HepG2 (cell line): ENCODE data around the gene ZNF277. TPM values are rescaled to one million over a fixed set of nuclear protein-coding genes. Genes with fewer than 3 reads are reported as not detected.

ENCODE experiments used
- ATAC-seq: fragments of 200-7000 bp; cut with Tn5 transposase; 3 replicates; pipeline ENCODE4 v1.9.1; 2020; ENCODE audit warnings: mild to moderate bottlenecking, moderate library complexity
- BruUV-seq: library from RNA; stranded (reverse); fragments of 400-500 nt; replicated peaks from 2 replicates; lab custom pipeline; 2021; lab: Mats Ljungman, UMichigan
- CTCF ChIA-PET: fragments of 300-600 bp; formaldehyde crosslinking; extraction: SDS; loops from one replicate; lab custom pipeline; 2021; ENCODE audit warnings: low total read pairs, inconsistent platforms, low intra/inter-chr PET ratio; lab: Yijun Ruan, JAX
- POLR2A ChIA-PET: fragments of 350-600 bp; sonication (Branson Sonifier 250); formaldehyde crosslinking; loops from one replicate; lab custom pipeline; 2020; ENCODE audit warnings: antibody characterized with exemption, inconsistent platforms; lab: Yijun Ruan, JAX
- DNase-seq: peaks from one replicate; pipeline ENCODE4 v3.0.0-alpha.2; 2015; ENCODE audit warnings: low spot score
- FAIRE-seq: peaks from 3 replicates; lab custom pipeline; 2011; peaks lifted over from hg19 to GRCh38; lab: Jason Lieb, UNC
- H2AFZ ChIP-seq: one replicate; pipeline ENCODE4 v1.6.1; 2011; ENCODE audit warnings: low read length, inconsistent platforms
- H3K27ac ChIP-seq: fragments of 300-600 bp; 3 replicates; pipeline ENCODE4 v1.8.0; 2011; ENCODE audit warnings: mixed run types, mild to moderate bottlenecking, mixed read lengths, low read length, inconsistent platforms; ENCODE audit not compliant: insufficient read depth; ENCODE audit errors: extremely low read length
- H3K27me3 ChIP-seq, 2 experiments: fragments of 200-600 bp in 1 of 2; 2 replicates in 1 of 2; 3 replicates in 1 of 2; pipeline versions ENCODE4 v1.6.0 to v1.8.0; 2011; ENCODE audit warnings: low read length in 2 of 2, mild to moderate bottlenecking in 2 of 2, moderate library complexity in 2 of 2, inconsistent platforms in 1 of 2; ENCODE audit not compliant: insufficient read depth in 2 of 2, control insufficient read depth in 1 of 2
- H3K36me3 ChIP-seq, 2 experiments: fragments of 200-600 bp in 1 of 2; replicated peaks in 1 of 2; 2 replicates in 1 of 2; 3 replicates in 1 of 2; pipeline versions ENCODE4 v1.5.1 to v1.8.0; 2011; ENCODE audit warnings: low read length in 2 of 2, inconsistent platforms in 1 of 2; ENCODE audit not compliant: insufficient read depth in 2 of 2, control insufficient read depth in 1 of 2
- H3K4me1 ChIP-seq: 2 replicates; pipeline ENCODE4 v1.5.1; 2012; ENCODE audit warnings: low read length, inconsistent platforms; ENCODE audit not compliant: insufficient read depth
- H3K4me2 ChIP-seq: 2 replicates; pipeline ENCODE4 v1.6.0; 2011; ENCODE audit warnings: low read depth, low read length, inconsistent platforms
- H3K4me3 ChIP-seq, 3 experiments: fragments of 200-600 bp in 1 of 3; sonication (generic), shearing (Covaris generic) in 1 of 3; replicated peaks in 1 of 3; 2 replicates each; pipeline ENCODE4 v1.5.1; 2011 to 2016; ENCODE audit warnings: low read length in 3 of 3, inconsistent platforms in 2 of 3, low read depth in 2 of 3, mild to moderate bottlenecking in 2 of 3, control low read depth in 1 of 3, mixed read lengths in 1 of 3; ENCODE audit not compliant: insufficient read depth in 1 of 3
- H3K79me2 ChIP-seq: one replicate; pipeline ENCODE4 v1.6.1; 2011; ENCODE audit warnings: low read length, inconsistent platforms; ENCODE audit not compliant: insufficient read depth
- H3K9ac ChIP-seq: 2 replicates; pipeline ENCODE4 v1.6.0; 2011; ENCODE audit warnings: mild to moderate bottlenecking, low read depth, low read length, inconsistent platforms; ENCODE audit not compliant: insufficient read depth
- H3K9me3 ChIP-seq: 2 replicates; pipeline ENCODE4 v1.5.1; 2012; ENCODE audit warnings: mild to moderate bottlenecking, low read length
- H4K20me1 ChIP-seq: 2 replicates; pipeline ENCODE4 v1.6.0; 2011; ENCODE audit warnings: inconsistent platforms, mild to moderate bottlenecking, low read length, moderate library complexity; ENCODE audit not compliant: insufficient read depth
- DDIT3 ChIP-seq: sonication (generic); formaldehyde crosslinking; IDR thresholded peaks from 2 replicates; pipeline ENCODE4 v1.4.0; 2020; ENCODE audit warnings: mild to moderate bottlenecking, missing genetic modification reagents
- SMYD3 ChIP-seq: sonication (generic); formaldehyde crosslinking; IDR thresholded peaks from 2 replicates; pipeline ENCODE4 v1.8.1; 2023; ENCODE audit warnings: mild to moderate bottlenecking, missing genetic modification reagents
- SOX13 ChIP-seq, 3 experiments: fragments of 450-650 bp in 1 of 3; sonication (generic) in 1 of 3; formaldehyde crosslinking in 1 of 3; IDR thresholded peaks in 2 of 3; conservative IDR thresholded peaks in 1 of 3; 2 replicates each; pipeline versions ENCODE4 v1.5.0 to v1.6.1; 2016 to 2020; ENCODE audit warnings: antibody characterized with exemption in 1 of 3, mild to moderate bottlenecking in 1 of 3, missing compliant biosample characterization in 1 of 3, missing genetic modification reagents in 1 of 3, moderate library complexity in 1 of 3
- ZNF446 ChIP-seq: sonication (generic); formaldehyde crosslinking; IDR thresholded peaks from 2 replicates; pipeline ENCODE4 v1.5.0; 2020; ENCODE audit warnings: mild to moderate bottlenecking, missing genetic modification reagents
- WGBS: methylation state at CpG from one replicate; pipeline ENCODE4 v1.1.6; 2017; ENCODE audit warnings: low lambda C conversion rate; 5-methylcytosine and 5-hydroxymethylcytosine counted together
- in situ Hi-C: cut with HindIII; loops from 2 replicates; pipeline ENCODE4 v1.10.0; 2017; ENCODE audit warnings: low pct_unique_long_range_greater_than_20kb; ENCODE audit not compliant: extremely low pct_ligation_motif_present
- intact Hi-C: fragments of 100-400 bp; cut with micrococcal nuclease; formaldehyde crosslinking; loops from one replicate; pipeline ENCODE4 v1.10.0; 2022; ENCODE audit not compliant: unreplicated experiment
- polyA plus RNA-seq, 8 experiments: library from polyadenylated mRNA; depleted of rRNA in 3 of 8; stranded (reverse) in 7 of 8; unstranded in 1 of 8; fragments of >200 nt; fragmentation: Illumina TruSeq in 4 of 8; extraction: Trizol in 4 of 8; gene quantifications; 2 replicates each; pipeline versions ENCODE4 v1.2.1 to v1.2.3, GENCODE V29; 2011 to 2016; ENCODE audit warnings: low read depth in 4 of 8, missing spikeins in 1 of 8, mixed read lengths in 1 of 8; ENCODE audit not compliant: insufficient read depth in 1 of 8
- total RNA-seq, 5 experiments: library from RNA; depleted of rRNA; stranded (reverse); fragments of >200 nt; fragmentation: Illumina TruSeq; extraction: Trizol; gene quantifications; 2 replicates each; pipeline ENCODE4 v1.2.3, GENCODE V29; 2016; ENCODE audit warnings: low read depth in 1 of 5
- TF ChIP-seq, protein P1 (sequence below), 2 experiments: fragments of 450-650 bp in 1 of 2; sonication (generic) in 1 of 2; formaldehyde crosslinking in 1 of 2; IDR thresholded peaks; 2 replicates each; pipeline versions ENCODE4 v1.6.1 to v1.8.0; 2016 to 2022; ENCODE audit warnings: antibody characterized with exemption in 1 of 2, mild to moderate bottlenecking in 1 of 2, missing genetic modification reagents in 1 of 2
- TF ChIP-seq, protein P2 (sequence below): sonication (generic); formaldehyde crosslinking; IDR thresholded peaks from 2 replicates; pipeline ENCODE4 v1.5.1; 2020; ENCODE audit warnings: mild to moderate bottlenecking, missing genetic modification reagents, borderline replicate concordance

ZNF277 gene
- total and polyA plus RNA-seq, 2 of the 13 experiments (the other 11 are each of a cell fraction or from before 2014, with no cell fraction given), result 29.1 to 30.1 TPM

GRCh38 chr7:112338786-112339185, 132.3 kb downstream of the ZNF277 start (continued):
- TF ChIP-seq, protein P1, sequence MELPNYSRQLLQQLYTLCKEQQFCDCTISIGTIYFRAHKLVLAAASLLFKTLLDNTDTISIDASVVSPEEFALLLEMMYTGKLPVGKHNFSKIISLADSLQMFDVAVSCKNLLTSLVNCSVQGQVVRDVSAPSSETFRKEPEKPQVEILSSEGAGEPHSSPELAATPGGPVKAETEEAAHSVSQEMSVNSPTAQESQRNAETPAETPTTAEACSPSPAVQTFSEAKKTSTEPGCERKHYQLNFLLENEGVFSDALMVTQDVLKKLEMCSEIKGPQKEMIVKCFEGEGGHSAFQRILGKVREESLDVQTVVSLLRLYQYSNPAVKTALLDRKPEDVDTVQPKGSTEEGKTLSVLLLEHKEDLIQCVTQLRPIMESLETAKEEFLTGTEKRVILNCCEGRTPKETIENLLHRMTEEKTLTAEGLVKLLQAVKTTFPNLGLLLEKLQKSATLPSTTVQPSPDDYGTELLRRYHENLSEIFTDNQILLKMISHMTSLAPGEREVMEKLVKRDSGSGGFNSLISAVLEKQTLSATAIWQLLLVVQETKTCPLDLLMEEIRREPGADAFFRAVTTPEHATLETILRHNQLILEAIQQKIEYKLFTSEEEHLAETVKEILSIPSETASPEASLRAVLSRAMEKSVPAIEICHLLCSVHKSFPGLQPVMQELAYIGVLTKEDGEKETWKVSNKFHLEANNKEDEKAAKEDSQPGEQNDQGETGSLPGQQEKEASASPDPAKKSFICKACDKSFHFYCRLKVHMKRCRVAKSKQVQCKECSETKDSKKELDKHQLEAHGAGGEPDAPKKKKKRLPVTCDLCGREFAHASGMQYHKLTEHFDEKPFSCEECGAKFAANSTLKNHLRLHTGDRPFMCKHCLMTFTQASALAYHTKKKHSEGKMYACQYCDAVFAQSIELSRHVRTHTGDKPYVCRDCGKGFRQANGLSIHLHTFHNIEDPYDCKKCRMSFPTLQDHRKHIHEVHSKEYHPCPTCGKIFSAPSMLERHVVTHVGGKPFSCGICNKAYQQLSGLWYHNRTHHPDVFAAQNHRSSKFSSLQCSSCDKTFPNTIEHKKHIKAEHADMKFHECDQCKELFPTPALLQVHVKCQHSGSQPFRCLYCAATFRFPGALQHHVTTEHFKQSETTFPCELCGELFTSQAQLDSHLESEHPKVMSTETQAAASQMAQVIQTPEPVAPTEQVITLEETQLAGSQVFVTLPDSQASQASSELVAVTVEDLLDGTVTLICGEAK (IDR thresholded peaks at IDR 0.05), result no peak
- TF ChIP-seq, protein P1 (CRISPR knock-in tag; IDR thresholded peaks at IDR 0.05), result no peak
- TF ChIP-seq DDIT3 (CRISPR knock-in tag), result no peak

GRCh38 chr7:112341464-112341863, 135.0 kb downstream of the ZNF277 start:
- 92% methylated on average over 2 of the region's 2 CpGs for WGBS
- ATAC-seq (no peak), FAIRE-seq (no peak), DNase-seq (no peak)
- BruUV-seq, result no TSS peak
- intact Hi-C loops (no loop called here), in situ Hi-C loops (no loop called here)
- H2AFZ ChIP-seq, result no peak overlapping the region
- H3K9ac ChIP-seq, result no peak overlapping the region
- H4K20me1 ChIP-seq, result no peaks in the 10 kb centered on the region
- H3K36me3 ChIP-seq, result peaks cover 3 to 15% of the 10 kb centered on the region in 2 experiments
- no peaks in the 10 kb centered on the region for H3K79me2 ChIP-seq
- ChIA-PET CTCF (no interaction called here), POLR2A (no interaction called here)
- no peak overlapping the region for H3K27ac ChIP-seq
- no peak overlapping the region for H3K4me3 ChIP-seq
- no peak overlapping the region for H3K4me2 ChIP-seq
- no peaks in the 10 kb centered on the region for H3K9me3 ChIP-seq
- H3K27me3 ChIP-seq, result no peaks in the 10 kb centered on the region
- peaks cover 7% of the 10 kb centered on the region for H3K4me1 ChIP-seq
- TF ChIP-seq SOX13 (IDR thresholded peaks at IDR 0.05), result no peak
- no peak for TF ChIP-seq SOX13 (CRISPR knock-in tag; conservative IDR thresholded peaks at IDR 0.05 in 1 of 2, IDR thresholded peaks at IDR 0.05 in 1 of 2)
- TF ChIP-seq, protein P2, sequence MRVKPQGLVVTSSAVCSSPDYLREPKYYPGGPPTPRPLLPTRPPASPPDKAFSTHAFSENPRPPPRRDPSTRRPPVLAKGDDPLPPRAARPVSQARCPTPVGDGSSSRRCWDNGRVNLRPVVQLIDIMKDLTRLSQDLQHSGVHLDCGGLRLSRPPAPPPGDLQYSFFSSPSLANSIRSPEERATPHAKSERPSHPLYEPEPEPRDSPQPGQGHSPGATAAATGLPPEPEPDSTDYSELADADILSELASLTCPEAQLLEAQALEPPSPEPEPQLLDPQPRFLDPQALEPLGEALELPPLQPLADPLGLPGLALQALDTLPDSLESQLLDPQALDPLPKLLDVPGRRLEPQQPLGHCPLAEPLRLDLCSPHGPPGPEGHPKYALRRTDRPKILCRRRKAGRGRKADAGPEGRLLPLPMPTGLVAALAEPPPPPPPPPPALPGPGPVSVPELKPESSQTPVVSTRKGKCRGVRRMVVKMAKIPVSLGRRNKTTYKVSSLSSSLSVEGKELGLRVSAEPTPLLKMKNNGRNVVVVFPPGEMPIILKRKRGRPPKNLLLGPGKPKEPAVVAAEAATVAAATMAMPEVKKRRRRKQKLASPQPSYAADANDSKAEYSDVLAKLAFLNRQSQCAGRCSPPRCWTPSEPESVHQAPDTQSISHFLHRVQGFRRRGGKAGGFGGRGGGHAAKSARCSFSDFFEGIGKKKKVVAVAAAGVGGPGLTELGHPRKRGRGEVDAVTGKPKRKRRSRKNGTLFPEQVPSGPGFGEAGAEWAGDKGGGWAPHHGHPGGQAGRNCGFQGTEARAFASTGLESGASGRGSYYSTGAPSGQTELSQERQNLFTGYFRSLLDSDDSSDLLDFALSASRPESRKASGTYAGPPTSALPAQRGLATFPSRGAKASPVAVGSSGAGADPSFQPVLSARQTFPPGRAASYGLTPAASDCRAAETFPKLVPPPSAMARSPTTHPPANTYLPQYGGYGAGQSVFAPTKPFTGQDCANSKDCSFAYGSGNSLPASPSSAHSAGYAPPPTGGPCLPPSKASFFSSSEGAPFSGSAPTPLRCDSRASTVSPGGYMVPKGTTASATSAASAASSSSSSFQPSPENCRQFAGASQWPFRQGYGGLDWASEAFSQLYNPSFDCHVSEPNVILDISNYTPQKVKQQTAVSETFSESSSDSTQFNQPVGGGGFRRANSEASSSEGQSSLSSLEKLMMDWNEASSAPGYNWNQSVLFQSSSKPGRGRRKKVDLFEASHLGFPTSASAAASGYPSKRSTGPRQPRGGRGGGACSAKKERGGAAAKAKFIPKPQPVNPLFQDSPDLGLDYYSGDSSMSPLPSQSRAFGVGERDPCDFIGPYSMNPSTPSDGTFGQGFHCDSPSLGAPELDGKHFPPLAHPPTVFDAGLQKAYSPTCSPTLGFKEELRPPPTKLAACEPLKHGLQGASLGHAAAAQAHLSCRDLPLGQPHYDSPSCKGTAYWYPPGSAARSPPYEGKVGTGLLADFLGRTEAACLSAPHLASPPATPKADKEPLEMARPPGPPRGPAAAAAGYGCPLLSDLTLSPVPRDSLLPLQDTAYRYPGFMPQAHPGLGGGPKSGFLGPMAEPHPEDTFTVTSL (CRISPR knock-in tag), result no peak
- TF ChIP-seq ZNF446 (CRISPR knock-in tag), result no peak
- TF ChIP-seq SMYD3 (CRISPR knock-in tag), result no peak
